Inferior parietal cortex (tissue), 1 donor: ENCODE data around the gene CCL27.

ENCODE experiments used
- DNase-seq: peaks from one replicate; pipeline ENCODE4 v3.0.0-alpha.2; 2016; ENCODE audit errors: extremely low spot score

CCL27 gene

GRCh38 chr9:34627716-34628655, 34.5 kb downstream of the CCL27 start:
- no peak for DNase-seq

GRCh38 chr9:34625186-34625486, 37.3 kb downstream of the CCL27 start:
- DNase-seq = no peak

GRCh38 chr9:34624475-34625185, 37.8 kb downstream of the CCL27 start:
- DNase-seq = no peak

GRCh38 chr9:34623374-34624235, 38.9 kb downstream of the CCL27 start:
- DNase-seq = no peak

- peak; percentile 97 for DNase-seq
Measured at GRCh38 chr9:34620061-34620994, 42.1 kb downstream of the CCL27 start, which contains the start of gene DCTN3. TSS of gene DCTN3 (minus strand) at chr9:34620495. CDS start at chr9:34620464, 31 bp downstream.

GRCh38 chr9:34615132-34615531, 47.3 kb downstream of the CCL27 start:
- no peak for DNase-seq

- peak; percentile 89 for DNase-seq
Measured at GRCh38 chr9:34612788-34613390, 49.6 kb downstream of the CCL27 start.
